Endodermal cell (in vitro differentiated cells): Measurements from ENCODE around the gene ZNF611. TPM values are rescaled to one million over a fixed set of nuclear protein-coding genes. Genes with fewer than 3 reads are reported as not detected.

Source experiments
- DNase-seq: peaks from one replicate; pipeline ENCODE4 v3.0.0-alpha.2; 2017
- H3K27ac ChIP-seq: 2 replicates; pipeline ENCODE4 v1.5.1; 2013; ENCODE audit warnings: mild to moderate bottlenecking, low read depth, low read length, moderate library complexity
- H3K27me3 ChIP-seq: 2 replicates; pipeline ENCODE4 v1.6.1; 2013; ENCODE audit warnings: mild to moderate bottlenecking, low read length, moderate library complexity; ENCODE audit not compliant: insufficient read depth, control insufficient read depth, poor library complexity, severe bottlenecking
- H3K36me3 ChIP-seq: 2 replicates; pipeline ENCODE4 v1.7.0; 2013; ENCODE audit warnings: mild to moderate bottlenecking, low read length, moderate library complexity; ENCODE audit not compliant: control insufficient read depth, insufficient read depth
- H3K4me1 ChIP-seq: one replicate; pipeline ENCODE4 v1.7.0; 2013; ENCODE audit warnings: low read length; ENCODE audit not compliant: control insufficient read depth, insufficient read depth
- H3K4me3 ChIP-seq: 2 replicates; pipeline ENCODE4 v1.5.1; 2013; ENCODE audit warnings: mild to moderate bottlenecking, low read length, moderate library complexity
- H3K9ac ChIP-seq: 2 replicates; pipeline ENCODE4 v1.6.1; 2013; ENCODE audit warnings: mild to moderate bottlenecking, low read length, moderate library complexity; ENCODE audit not compliant: poor library complexity, severe bottlenecking; ENCODE audit errors: extremely low read depth
- H3K9me3 ChIP-seq: 2 replicates; pipeline ENCODE4 v1.6.1; 2013; ENCODE audit warnings: mild to moderate bottlenecking, low read length, moderate library complexity; ENCODE audit not compliant: control insufficient read depth
- H3K27ac Mint-ChIP-seq: 2 replicates; pipeline ENCODE4 v1.8.0; 2020; ENCODE audit warnings: mixed read lengths
- H3K27me3 Mint-ChIP-seq: 2 replicates; pipeline ENCODE4 v1.8.0; 2021; ENCODE audit warnings: mild to moderate bottlenecking, mixed read lengths; ENCODE audit not compliant: insufficient read depth
- H3K36me3 Mint-ChIP-seq: 2 replicates; pipeline ENCODE4 v1.8.0; 2020; ENCODE audit warnings: low read depth, mixed read lengths
- H3K4me1 Mint-ChIP-seq: 2 replicates; pipeline ENCODE4 v1.8.0; 2020; ENCODE audit warnings: mixed read lengths
- H3K4me3 Mint-ChIP-seq: 2 replicates; pipeline ENCODE4 v1.8.0; 2020; ENCODE audit warnings: mild to moderate bottlenecking, moderate library complexity, mixed read lengths
- H3K9me3 Mint-ChIP-seq: 2 replicates; pipeline ENCODE4 v1.8.0; 2020; ENCODE audit warnings: mild to moderate bottlenecking, mixed read lengths
- WGBS, 2 experiments: methylation state at CpG; one replicate each; pipeline versions ENCODE4 v1.1.5 to v1.1.7; 2013; ENCODE audit warnings: missing lambda C conversion rate in 2 of 2, mixed read lengths in 1 of 2; ENCODE audit not compliant: insufficient coverage in 1 of 2, insufficient read length in 1 of 2; 5-methylcytosine and 5-hydroxymethylcytosine counted together
- total RNA-seq, 2 donors: library from RNA; stranded (reverse); fragmentation: NEBNext Ultra II Directional in 1 of 2; extraction: Animal tissue kit (Norgen Biotek cat#: 25700) in 1 of 2; gene quantifications; 2 replicates in 1 of 2; 3 replicates in 1 of 2; pipeline ENCODE4 v1.2.1, GENCODE V29; 2021
- TF ChIP-seq, protein P1 (sequence below): fragments of 200-600 bp; sonication (generic); conservative IDR thresholded peaks from 2 replicates; pipeline ENCODE4 v1.5.0; 2021; ENCODE audit warnings: antibody characterized with exemption, mild to moderate bottlenecking

Gene ZNF611
- total RNA-seq, 2 donors from 2014 or later: 96.9 to 136 TPM

DNA sequence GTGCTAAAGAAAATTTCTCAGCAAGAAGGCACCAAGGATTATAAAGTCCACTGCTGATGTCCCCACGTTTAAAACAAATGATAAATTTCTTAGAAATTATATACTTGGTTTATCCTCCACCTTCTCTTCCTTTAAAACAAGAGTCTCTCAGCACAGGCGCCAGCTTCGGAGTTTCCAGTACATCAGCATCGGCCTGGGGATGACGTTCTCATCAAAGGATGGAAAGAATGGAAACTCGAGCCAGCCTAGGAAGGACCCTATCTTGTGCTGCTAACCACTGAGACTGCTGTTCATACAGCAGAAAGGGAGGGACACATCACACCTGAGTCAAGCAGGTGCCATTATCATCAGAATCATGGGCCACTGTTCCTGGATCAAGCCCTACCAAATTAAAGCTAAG, 66.9 kb downstream of the ZNF611 start:
- Histone ChIP-seq H3K27me3 (no peaks in the 10 kb centered on the region), H3K27ac (no peak overlapping the region), H3K4me3 (no peak overlapping the region), H3K9ac (no peak overlapping the region), H3K36me3 (peaks cover 62% of the 10 kb centered on the region), H3K4me1 (no peaks in the 10 kb centered on the region), H3K9me3 (no peaks in the 10 kb centered on the region)
- WGBS, 2 experiments: 96% methylated on average over 6 of the region's 6 CpGs
- Mint-ChIP-seq H3K4me3 (no peak overlapping the region), H3K27me3 (no peaks in the 10 kb centered on the region), H3K9me3 (no peaks in the 10 kb centered on the region), H3K36me3 (peaks cover 47% of the 10 kb centered on the region), H3K4me1 (peaks cover 13% of the 10 kb centered on the region), H3K27ac (no peak overlapping the region)
- DNase-seq: no peak
- TF ChIP-seq, protein P1, sequence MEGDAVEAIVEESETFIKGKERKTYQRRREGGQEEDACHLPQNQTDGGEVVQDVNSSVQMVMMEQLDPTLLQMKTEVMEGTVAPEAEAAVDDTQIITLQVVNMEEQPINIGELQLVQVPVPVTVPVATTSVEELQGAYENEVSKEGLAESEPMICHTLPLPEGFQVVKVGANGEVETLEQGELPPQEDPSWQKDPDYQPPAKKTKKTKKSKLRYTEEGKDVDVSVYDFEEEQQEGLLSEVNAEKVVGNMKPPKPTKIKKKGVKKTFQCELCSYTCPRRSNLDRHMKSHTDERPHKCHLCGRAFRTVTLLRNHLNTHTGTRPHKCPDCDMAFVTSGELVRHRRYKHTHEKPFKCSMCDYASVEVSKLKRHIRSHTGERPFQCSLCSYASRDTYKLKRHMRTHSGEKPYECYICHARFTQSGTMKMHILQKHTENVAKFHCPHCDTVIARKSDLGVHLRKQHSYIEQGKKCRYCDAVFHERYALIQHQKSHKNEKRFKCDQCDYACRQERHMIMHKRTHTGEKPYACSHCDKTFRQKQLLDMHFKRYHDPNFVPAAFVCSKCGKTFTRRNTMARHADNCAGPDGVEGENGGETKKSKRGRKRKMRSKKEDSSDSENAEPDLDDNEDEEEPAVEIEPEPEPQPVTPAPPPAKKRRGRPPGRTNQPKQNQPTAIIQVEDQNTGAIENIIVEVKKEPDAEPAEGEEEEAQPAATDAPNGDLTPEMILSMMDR: no peak

DNA sequence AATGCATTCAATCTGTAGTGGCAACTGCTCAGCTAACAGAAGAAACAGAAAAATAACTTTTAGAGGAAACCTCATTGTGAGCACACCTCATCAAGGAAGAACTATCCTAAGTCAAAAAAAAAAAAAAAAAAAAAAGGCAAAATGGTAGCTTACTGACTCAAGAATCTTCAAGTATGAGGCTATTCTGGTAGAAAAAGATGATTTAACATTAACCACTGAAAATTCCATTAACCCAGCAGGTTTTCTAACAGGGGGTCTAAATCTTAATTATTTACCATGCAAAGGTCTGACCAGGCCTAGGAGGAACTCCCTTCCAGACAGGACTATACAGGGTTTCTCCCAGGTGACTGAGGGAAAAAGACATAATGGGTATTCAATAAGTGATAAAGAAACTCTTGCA, 68.3 kb downstream of the ZNF611 start:
- TF ChIP-seq, protein P1: no peak

DNA sequence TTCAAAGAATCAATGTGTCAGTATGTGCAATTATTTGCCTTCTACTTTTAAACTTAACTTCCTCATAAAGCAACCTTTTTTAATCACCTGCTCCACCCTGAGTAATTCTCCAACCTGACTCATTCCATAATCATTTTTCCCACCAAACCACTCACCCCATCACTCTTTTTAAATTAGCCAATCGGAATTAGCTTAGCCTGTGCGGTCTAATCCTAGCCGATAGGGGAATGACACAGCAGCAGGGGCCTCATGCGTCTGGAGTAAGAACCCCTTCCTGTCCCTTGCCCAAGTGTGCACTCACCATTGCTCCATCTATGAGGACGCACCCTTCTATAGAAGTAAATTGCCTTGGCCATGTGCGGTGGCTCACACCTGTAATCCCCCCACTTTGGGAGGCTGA, 69.3 kb downstream of the ZNF611 start:
- no peak overlapping the region for H3K4me3 Mint-ChIP-seq
- WGBS, 2 experiments: 90 to 96% methylated on average over 5 to 6 of the region's 6 CpGs
- H3K4me1 ChIP-seq: no peaks in the 10 kb centered on the region
- H3K4me1 Mint-ChIP-seq: peaks cover 15% of the 10 kb centered on the region
- H3K27ac Mint-ChIP-seq: no peak overlapping the region
- H3K27me3 Mint-ChIP-seq: no peaks in the 10 kb centered on the region
- peaks cover 54% of the 10 kb centered on the region for H3K36me3 Mint-ChIP-seq
- H3K27me3 ChIP-seq: no peaks in the 10 kb centered on the region
- TF ChIP-seq, protein P1: no peak
- no peaks in the 10 kb centered on the region for H3K9me3 ChIP-seq
- H3K36me3 ChIP-seq: peaks cover 72% of the 10 kb centered on the region
- H3K27ac ChIP-seq: no peak overlapping the region
- DNase-seq: no peak
- no peaks in the 10 kb centered on the region for H3K9me3 Mint-ChIP-seq
- no peak overlapping the region for H3K4me3 ChIP-seq
- H3K9ac ChIP-seq: no peak overlapping the region

More for the DNA sequence above, 68.3 kb downstream of the ZNF611 start:
- Mint-ChIP-seq H3K4me1 (peaks cover 15% of the 10 kb centered on the region), H3K4me3 (no peak overlapping the region), H3K27me3 (no peaks in the 10 kb centered on the region), H3K36me3 (peaks cover 54% of the 10 kb centered on the region), H3K27ac (no peak overlapping the region), H3K9me3 (no peaks in the 10 kb centered on the region)
- Histone ChIP-seq H3K4me1 (no peaks in the 10 kb centered on the region), H3K27me3 (no peaks in the 10 kb centered on the region), H3K9me3 (no peaks in the 10 kb centered on the region), H3K27ac (no peak overlapping the region), H3K4me3 (no peak overlapping the region), H3K36me3 (peaks cover 72% of the 10 kb centered on the region), H3K9ac (no peak overlapping the region)
- DNase-seq: no peak
